C4-2B (cell line): Measurements from ENCODE around the gene NOP58.

Source experiments
- CTCF ChIP-seq: fragments of 450-650 bp; conservative IDR thresholded peaks from 2 replicates; pipeline ENCODE4 v1.5.1; 2017; ENCODE audit warnings: mild to moderate bottlenecking
- ZFX ChIP-seq: fragments of 450-650 bp; IDR thresholded peaks from 2 replicates; pipeline ENCODE4 v1.6.1; 2017

GRCh38 chr2:202335791-202336467 lies 70.4 kb downstream of the NOP58 start:
- TF ChIP-seq CTCF (no peak), ZFX (no peak)
